MCF 10A (cell line): ENCODE measurements around the gene CABLES1. TPM values are rescaled to one million over a fixed set of nuclear protein-coding genes. Genes with fewer than 3 reads are reported as not detected.

ENCODE experiments used
- BruUV-seq: library from RNA; stranded (reverse); fragments of 400-500 nt; replicated peaks from 2 replicates; lab custom pipeline; 2021; lab: Mats Ljungman, UMichigan
- CTCF ChIA-PET: fragments of 300-600 bp; sonication (Branson Sonifier 250); formaldehyde crosslinking; extraction: SDS; loops from one replicate; lab custom pipeline; 2021; ENCODE audit warnings: antibody characterized with exemption, inconsistent platforms; lab: Yijun Ruan, JAX
- POLR2A ChIA-PET: fragments of 300-600, 350-650 bp; sonication (Branson Sonifier 250); formaldehyde crosslinking; extraction: SDS; loops from one replicate; lab custom pipeline; 2020; ENCODE audit warnings: antibody characterized with exemption, inconsistent platforms; lab: Yijun Ruan, JAX
- DNase-seq: peaks from one replicate; pipeline ENCODE4 v3.0.0-alpha.2; 2018; ENCODE audit not compliant: unreplicated experiment
- H3K27ac Mint-ChIP-seq: one replicate; pipeline ENCODE4 v1.8.0; 2022; ENCODE audit warnings: mild to moderate bottlenecking, low read depth, mixed read lengths; ENCODE audit not compliant: unreplicated experiment
- H3K27me3 Mint-ChIP-seq: one replicate; pipeline ENCODE4 v1.8.0; 2022; ENCODE audit warnings: mixed read lengths; ENCODE audit not compliant: insufficient read depth, unreplicated experiment
- H3K36me3 Mint-ChIP-seq: one replicate; pipeline ENCODE4 v1.8.0; 2022; ENCODE audit warnings: mild to moderate bottlenecking, moderate library complexity, mixed read lengths; ENCODE audit not compliant: insufficient read depth, unreplicated experiment
- H3K4me1 Mint-ChIP-seq: one replicate; pipeline ENCODE4 v1.8.0; 2022; ENCODE audit warnings: mixed read lengths; ENCODE audit not compliant: insufficient read depth, unreplicated experiment
- H3K4me3 Mint-ChIP-seq: one replicate; pipeline ENCODE4 v1.8.0; 2022; ENCODE audit warnings: mild to moderate bottlenecking, moderate library complexity, mixed read lengths; ENCODE audit not compliant: unreplicated experiment
- H3K9me3 Mint-ChIP-seq: one replicate; pipeline ENCODE4 v1.8.0; 2022; ENCODE audit warnings: mixed read lengths; ENCODE audit not compliant: unreplicated experiment
- intact Hi-C: fragments of 100-400 bp; cut with micrococcal nuclease; formaldehyde crosslinking; loops from 2 replicates; pipeline ENCODE4 v1.14.1; 2022
- total RNA-seq: library from RNA; stranded (reverse); gene quantifications from 2 replicates; pipeline ENCODE4 v1.2.3, GENCODE V29; 2022
- TF ChIP-seq, protein P1 (sequence below): fragments of 200-600 bp; IDR thresholded peaks from one replicate; pipeline ENCODE4 v1.8.0; 2022; ENCODE audit warnings: antibody characterized with exemption, mild to moderate bottlenecking; ENCODE audit not compliant: unreplicated experiment

The CABLES1 gene
- total RNA-seq, 1 experiment from 2014 or later, result 3.2 TPM

GRCh38 chr18:23113576-23113975 lies 21.7 kb upstream of the CABLES1 start:
- Mint-ChIP-seq H3K36me3 (peaks cover 5% of the 10 kb centered on the region), H3K4me3 (no peak overlapping the region), H3K27ac (no peak overlapping the region), H3K27me3 (no peaks in the 10 kb centered on the region), H3K9me3 (no peaks in the 10 kb centered on the region), H3K4me1 (peaks cover 24% of the 10 kb centered on the region)
- ChIA-PET POLR2A (interaction anchor here (1.0 kb wide), 1 partner anchor 192 kb away, joined by 3 read pairs; no protein-coding TSS in a partner anchor), CTCF (interaction anchor here (0.8 to 2.8 kb wide), 2 partner anchors 18 to 82 kb away, joined by 5 to 9 read pairs; no protein-coding TSS in a partner anchor)
- intact Hi-C loops, result no loop called here
- no peak for DNase-seq
- TF ChIP-seq, protein P1, sequence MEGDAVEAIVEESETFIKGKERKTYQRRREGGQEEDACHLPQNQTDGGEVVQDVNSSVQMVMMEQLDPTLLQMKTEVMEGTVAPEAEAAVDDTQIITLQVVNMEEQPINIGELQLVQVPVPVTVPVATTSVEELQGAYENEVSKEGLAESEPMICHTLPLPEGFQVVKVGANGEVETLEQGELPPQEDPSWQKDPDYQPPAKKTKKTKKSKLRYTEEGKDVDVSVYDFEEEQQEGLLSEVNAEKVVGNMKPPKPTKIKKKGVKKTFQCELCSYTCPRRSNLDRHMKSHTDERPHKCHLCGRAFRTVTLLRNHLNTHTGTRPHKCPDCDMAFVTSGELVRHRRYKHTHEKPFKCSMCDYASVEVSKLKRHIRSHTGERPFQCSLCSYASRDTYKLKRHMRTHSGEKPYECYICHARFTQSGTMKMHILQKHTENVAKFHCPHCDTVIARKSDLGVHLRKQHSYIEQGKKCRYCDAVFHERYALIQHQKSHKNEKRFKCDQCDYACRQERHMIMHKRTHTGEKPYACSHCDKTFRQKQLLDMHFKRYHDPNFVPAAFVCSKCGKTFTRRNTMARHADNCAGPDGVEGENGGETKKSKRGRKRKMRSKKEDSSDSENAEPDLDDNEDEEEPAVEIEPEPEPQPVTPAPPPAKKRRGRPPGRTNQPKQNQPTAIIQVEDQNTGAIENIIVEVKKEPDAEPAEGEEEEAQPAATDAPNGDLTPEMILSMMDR, result no peak
- BruUV-seq, result no TSS peak

GRCh38 chr18:23114171-23114881 lies 21.0 kb upstream of the CABLES1 start:
- ChIA-PET POLR2A (interaction anchor here (0.5 to 1.9 kb wide), 4 partner anchors 20 to 191 kb away, joined by 3 to 11 read pairs (median 3); no protein-coding TSS in a partner anchor), CTCF (interaction anchor here (0.6 to 0.8 kb wide), 3 partner anchors 17 to 265 kb away, joined by 3 to 5 read pairs (median 3); no protein-coding TSS in a partner anchor)
- H3K4me1 Mint-ChIP-seq, result peaks cover 18% of the 10 kb centered on the region
- H3K27me3 Mint-ChIP-seq, result no peaks in the 10 kb centered on the region
- TF ChIP-seq, protein P1, result no peak
- H3K9me3 Mint-ChIP-seq, result no peaks in the 10 kb centered on the region
- DNase-seq, result no peak
- BruUV-seq, result no TSS peak
- H3K27ac Mint-ChIP-seq, result peak overlapping the region; percentile 40
- intact Hi-C loops, result no loop called here
- peaks cover 5% of the 10 kb centered on the region for H3K36me3 Mint-ChIP-seq
- no peak overlapping the region for H3K4me3 Mint-ChIP-seq

- TF ChIP-seq, protein P1, result no peak
- intact Hi-C loops, result loop anchor here (1.0 to 5.0 kb wide), 2 partner anchors 9 to 83 kb away; no protein-coding TSS in a partner anchor
- peak overlapping the region; percentile 40 for H3K27ac Mint-ChIP-seq
- H3K36me3 Mint-ChIP-seq, result peaks cover 5% of the 10 kb centered on the region
- H3K4me1 Mint-ChIP-seq, result peaks cover 18% of the 10 kb centered on the region
- H3K9me3 Mint-ChIP-seq, result no peaks in the 10 kb centered on the region
- H3K4me3 Mint-ChIP-seq, result no peak overlapping the region
- POLR2A ChIA-PET, result interaction anchor here (0.5 to 1.9 kb wide), 4 partner anchors 9 to 102 kb away, joined by 3 to 11 read pairs (median 4); no protein-coding TSS in a partner anchor
- no peak for DNase-seq
- CTCF ChIA-PET, result interaction anchor here (0.6 to 0.8 kb wide), 2 partner anchors 175 to 264 kb away, joined by 3 read pairs; no protein-coding TSS in a partner anchor
- BruUV-seq, result no TSS peak
- H3K27me3 Mint-ChIP-seq, result no peaks in the 10 kb centered on the region
Measured at GRCh38 chr18:23114911-23115310, 20.4 kb upstream of the CABLES1 start.

DNA sequence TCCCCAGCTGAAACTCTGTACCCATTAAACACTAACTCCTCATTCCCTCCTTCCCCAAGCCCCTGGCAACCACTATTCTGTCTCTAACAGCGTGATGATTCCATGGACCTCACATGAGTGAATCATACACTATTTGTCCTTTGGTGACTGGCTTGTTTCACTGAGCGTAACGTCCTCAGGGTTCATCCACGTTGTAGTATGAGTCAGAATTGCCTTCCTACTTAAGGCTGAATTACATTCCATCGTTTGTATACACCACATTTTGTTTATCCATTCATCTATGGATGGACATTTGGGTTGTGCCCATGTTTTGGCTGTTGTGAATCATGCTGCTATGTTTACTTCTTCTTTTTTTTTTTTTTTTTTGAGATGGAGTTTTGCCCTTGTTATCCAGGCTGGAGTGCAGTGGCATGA lies 19.6 kb upstream of the CABLES1 start:
- no peaks in the 10 kb centered on the region for H3K9me3 Mint-ChIP-seq
- H3K36me3 Mint-ChIP-seq, result peaks cover 5% of the 10 kb centered on the region
- ChIA-PET CTCF (interaction anchor here (1.4 to 2.7 kb wide), 3 partner anchors 13 to 84 kb away, joined by 4 to 15 read pairs (median 6); no protein-coding TSS in a partner anchor), POLR2A (interaction anchor here (1.0 to 1.9 kb wide), 6 partner anchors 8 to 387 kb away, joined by 3 to 11 read pairs (median 5); no protein-coding TSS in a partner anchor)
- H3K4me1 Mint-ChIP-seq, result peaks cover 18% of the 10 kb centered on the region
- no TSS peak for BruUV-seq
- TF ChIP-seq, protein P1, result no peak
- peak; percentile 92 for DNase-seq
- H3K27me3 Mint-ChIP-seq, result no peaks in the 10 kb centered on the region
- intact Hi-C loops, result loop anchor here (1.0 to 5.0 kb wide), 2 partner anchors 9 to 83 kb away; no protein-coding TSS in a partner anchor
- H3K27ac Mint-ChIP-seq, result peak overlapping the region; percentile 40
- no peak overlapping the region for H3K4me3 Mint-ChIP-seq
